Testis (tissue), 3 donors: ENCODE results near the gene ZMYM1. TPM values are rescaled to one million over a fixed set of nuclear protein-coding genes. Genes with fewer than 3 reads are reported as not detected.
"Not testable (repeated sequence)": the region's sequence is repeated elsewhere in the genome, so short reads cannot be mapped to it uniquely, and the experiment has no call there.

Experiments
- DNase-seq: peaks from one replicate; pipeline ENCODE4 v3.0.0-alpha.2; 2019
- H3K27ac ChIP-seq, 2 donors: fragments of 200-600 bp; sonication (generic); one replicate each; pipeline ENCODE4 v1.5.1; 2019
- H3K27me3 ChIP-seq: fragments of 200-600 bp; sonication (generic); one replicate; pipeline ENCODE4 v1.5.1; 2019
- H3K36me3 ChIP-seq: fragments of 200-600 bp; sonication (generic); one replicate; pipeline ENCODE4 v1.5.1; 2017; ENCODE audit warnings: low read depth; ENCODE audit errors: missing control alignments
- H3K4me1 ChIP-seq: fragments of 200-600 bp; sonication (generic); one replicate; pipeline ENCODE4 v1.5.1; 2019
- H3K4me3 ChIP-seq, 2 donors: fragments of 200-600 bp; sonication (generic); one replicate each; pipeline ENCODE4 v1.5.1; 2017 to 2019
- H3K9me3 ChIP-seq: fragments of 200-600 bp; sonication (generic); one replicate; pipeline ENCODE4 v1.5.1; 2017
- POLR2A ChIP-seq: fragments of 450-650 bp; IDR thresholded peaks from one replicate; pipeline ENCODE4 v1.6.1; 2017; ENCODE audit warnings: antibody characterized with exemption, mild to moderate bottlenecking, moderate library complexity
- WGBS, 2 donors: methylation state at CpG; one replicate each; pipeline ENCODE4 v1.1.5; 2018; 5-methylcytosine and 5-hydroxymethylcytosine counted together
- intact Hi-C: fragments of 100-400 bp; cut with DNase I; formaldehyde crosslinking; loops from one replicate; pipeline ENCODE4 v1.15.1; 2023; ENCODE audit warnings: low total_unique reads
- polyA plus RNA-seq: library from polyadenylated mRNA; stranded (reverse); fragments of 350-450 nt; fragmentation: Illumina TruSeq; extraction: RNeasy Lipid Tissue Mini Kit (QIAGEN cat#74804); gene quantifications from one replicate; pipeline ENCODE4 v1.2.3, GENCODE V29; 2014; ENCODE audit warnings: low read depth, low replicate concordance; ENCODE audit not compliant: insufficient read depth
- total RNA-seq, 2 donors: library from RNA; depleted of rRNA; stranded (reverse); fragments of >200 nt; gene quantifications; one replicate each; pipeline ENCODE4 v1.2.3, GENCODE V29; 2016
- TF ChIP-seq, protein P1 (sequence below), 3 experiments: fragments of 450-650 bp in 2 of 3; fragments of 200-600 bp in 1 of 3; sonication (generic) in 1 of 3; IDR thresholded peaks; one replicate each; pipeline ENCODE4 v1.5.1; 2016 to 2019; ENCODE audit warnings: antibody characterized with exemption in 3 of 3, mild to moderate bottlenecking in 2 of 3, moderate library complexity in 1 of 3

ZMYM1 gene
- total and polyA plus RNA-seq, 3 donors from 2014 or later: 10.8 to 24.2 (median 20.7) TPM

DNA sequence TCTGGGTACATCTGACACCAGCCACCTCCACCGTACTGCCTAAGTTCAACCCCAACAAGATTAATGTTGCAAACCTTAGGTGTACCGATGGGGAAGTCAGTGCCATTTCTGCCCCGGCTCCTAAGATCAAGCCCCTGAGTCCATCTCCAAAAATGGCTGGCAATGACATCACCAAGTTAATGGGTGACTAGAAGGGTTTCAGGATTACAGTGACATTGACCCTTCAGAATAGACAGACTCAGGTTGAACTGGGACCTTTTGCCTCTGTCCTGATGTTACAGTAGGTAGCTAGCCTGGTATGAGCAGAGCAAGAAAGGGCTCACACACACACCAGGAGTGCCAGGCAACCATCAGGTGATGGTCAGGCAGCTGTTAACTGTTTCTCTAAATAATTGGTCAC is 25.8 kb upstream of the ZMYM1 start:
- no peaks in the 10 kb centered on the region for H3K36me3 ChIP-seq
- TF ChIP-seq, protein P1, sequence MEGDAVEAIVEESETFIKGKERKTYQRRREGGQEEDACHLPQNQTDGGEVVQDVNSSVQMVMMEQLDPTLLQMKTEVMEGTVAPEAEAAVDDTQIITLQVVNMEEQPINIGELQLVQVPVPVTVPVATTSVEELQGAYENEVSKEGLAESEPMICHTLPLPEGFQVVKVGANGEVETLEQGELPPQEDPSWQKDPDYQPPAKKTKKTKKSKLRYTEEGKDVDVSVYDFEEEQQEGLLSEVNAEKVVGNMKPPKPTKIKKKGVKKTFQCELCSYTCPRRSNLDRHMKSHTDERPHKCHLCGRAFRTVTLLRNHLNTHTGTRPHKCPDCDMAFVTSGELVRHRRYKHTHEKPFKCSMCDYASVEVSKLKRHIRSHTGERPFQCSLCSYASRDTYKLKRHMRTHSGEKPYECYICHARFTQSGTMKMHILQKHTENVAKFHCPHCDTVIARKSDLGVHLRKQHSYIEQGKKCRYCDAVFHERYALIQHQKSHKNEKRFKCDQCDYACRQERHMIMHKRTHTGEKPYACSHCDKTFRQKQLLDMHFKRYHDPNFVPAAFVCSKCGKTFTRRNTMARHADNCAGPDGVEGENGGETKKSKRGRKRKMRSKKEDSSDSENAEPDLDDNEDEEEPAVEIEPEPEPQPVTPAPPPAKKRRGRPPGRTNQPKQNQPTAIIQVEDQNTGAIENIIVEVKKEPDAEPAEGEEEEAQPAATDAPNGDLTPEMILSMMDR (IDR thresholded peaks at IDR 0.05): no peak
- no peak for TF ChIP-seq POLR2A
- WGBS, 2 donors: 92 to 100% methylated on average over 3 of the region's 3 CpGs
- DNase-seq: no peak
- intact Hi-C loops: no loop called here
- no peak overlapping the region for H3K4me3 ChIP-seq
- no peaks in the 10 kb centered on the region for H3K9me3 ChIP-seq
- H3K27ac ChIP-seq: no peak overlapping the region
- H3K4me1 ChIP-seq: no peaks in the 10 kb centered on the region
- H3K27me3 ChIP-seq: no peaks in the 10 kb centered on the region

DNA sequence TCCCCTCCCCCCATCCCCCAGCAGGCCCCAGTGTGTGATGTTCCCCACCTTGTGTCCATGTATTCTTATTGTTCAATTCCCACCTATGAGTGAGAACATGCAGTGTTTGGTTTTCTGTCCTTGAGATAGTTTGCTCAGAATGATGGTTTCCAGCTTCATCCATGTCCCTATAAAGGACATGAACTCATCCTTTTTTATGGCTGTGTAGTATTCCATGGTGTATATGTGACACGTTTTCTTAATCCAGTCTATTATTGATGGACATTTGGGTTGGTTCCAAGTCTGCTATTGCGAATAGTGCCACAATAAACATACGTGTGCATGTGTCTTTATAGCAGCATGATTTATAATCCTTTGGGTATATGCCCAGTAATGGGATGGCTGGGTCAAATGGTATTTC is 24.9 kb upstream of the ZMYM1 start:
- intact Hi-C loops, H3K9me3 ChIP-seq: not testable (repeated sequence)

DNA sequence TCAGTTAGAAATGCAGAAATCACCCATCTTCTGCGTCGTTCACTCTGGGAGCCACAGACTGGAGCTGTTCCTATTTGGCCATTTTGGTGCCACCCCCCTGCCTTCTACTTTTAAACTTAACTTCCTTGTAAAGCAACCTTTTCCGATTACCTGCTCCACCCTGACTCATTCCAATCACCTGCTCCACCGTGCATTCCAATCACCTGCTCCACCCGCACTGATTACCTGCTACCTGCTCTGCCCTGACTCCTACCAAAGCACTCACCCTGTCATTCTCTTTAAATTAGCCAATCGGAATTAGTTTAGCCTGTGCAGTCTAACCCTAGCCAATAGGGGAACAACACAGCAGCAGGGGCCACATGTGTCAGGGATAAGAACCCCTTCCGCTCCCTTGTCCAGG is 20.9 kb upstream of the ZMYM1 start:
- 93% methylated on average over 7 of the region's 7 CpGs for WGBS, 2 donors
- intact Hi-C loops, H3K9me3 ChIP-seq, H3K27ac ChIP-seq, DNase-seq, H3K36me3 ChIP-seq, H3K27me3 ChIP-seq, H3K4me1 ChIP-seq, H3K4me3 ChIP-seq: not testable (repeated sequence)

More for the DNA sequence above, 24.9 kb upstream of the ZMYM1 start:
- H3K36me3 ChIP-seq, H3K27me3 ChIP-seq, H3K4me1 ChIP-seq, H3K4me3 ChIP-seq, DNase-seq, H3K27ac ChIP-seq: not testable (repeated sequence)
- 80 to 88% methylated on average over 3 of the region's 3 CpGs for WGBS, 2 donors

DNA sequence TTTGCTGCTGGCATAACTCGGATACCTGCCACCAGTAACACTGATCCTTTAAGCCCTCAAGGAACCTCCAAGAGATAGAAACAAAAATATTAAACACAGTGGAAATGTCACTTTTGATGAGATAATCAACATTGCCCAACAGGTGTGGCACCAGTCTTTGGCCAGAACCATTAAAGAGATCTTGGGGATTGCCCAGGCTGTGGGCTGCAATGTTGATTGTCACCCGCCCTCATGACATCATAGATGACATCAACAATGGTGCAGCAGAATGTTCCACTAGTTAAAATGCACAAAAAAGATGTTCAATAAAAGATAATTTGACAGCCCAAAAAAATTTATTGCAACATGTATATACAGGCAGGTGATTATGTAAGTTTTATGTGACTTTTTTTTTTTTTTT is 20.2 kb upstream of the ZMYM1 start:
- Histone ChIP-seq H3K36me3 (no peaks in the 10 kb centered on the region), H3K4me1 (no peaks in the 10 kb centered on the region), H3K27ac (no peak overlapping the region), H3K4me3 (no peak overlapping the region), H3K27me3 (no peaks in the 10 kb centered on the region), H3K9me3 (no peaks in the 10 kb centered on the region)
- WGBS, 2 donors: 85 to 92% methylated on average over 2 of the region's 2 CpGs
- intact Hi-C loops: no loop called here
- no peak for TF ChIP-seq POLR2A
- TF ChIP-seq, protein P1 (IDR thresholded peaks at IDR 0.05): no peak
- DNase-seq: no peak

DNA sequence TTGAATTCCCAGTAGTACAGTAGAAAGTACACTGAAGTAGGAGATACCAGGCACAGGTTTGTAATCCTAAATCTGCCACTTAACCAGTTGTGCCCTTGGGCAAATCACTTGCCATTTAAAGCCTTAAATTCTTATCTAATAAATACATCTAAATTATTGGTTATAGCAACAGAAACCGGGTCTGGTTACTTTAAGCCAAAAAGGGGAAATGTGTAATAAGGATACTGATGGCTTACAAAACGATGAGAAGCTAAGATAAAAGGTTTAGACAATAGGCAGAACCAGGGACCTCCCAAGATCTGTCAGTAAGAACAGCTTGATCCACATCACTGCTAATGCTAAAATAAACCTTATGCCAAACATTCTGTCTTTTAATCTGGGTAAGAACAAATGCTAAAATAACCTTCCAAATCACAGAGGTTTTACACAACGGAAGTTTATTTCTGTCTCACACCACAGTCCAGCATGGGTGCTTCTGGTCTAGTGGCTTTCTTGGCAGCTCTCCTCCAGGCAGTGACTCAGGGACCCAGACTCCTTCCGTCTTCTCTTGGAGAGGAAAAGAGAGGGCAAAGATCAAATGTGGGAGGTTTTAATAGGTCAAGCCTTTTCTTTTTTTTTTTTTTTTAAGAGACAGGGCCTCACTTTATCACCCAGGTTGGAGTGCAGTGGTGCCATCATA is 16.5 kb upstream of the ZMYM1 start:
- no peak for DNase-seq
- no peaks in the 10 kb centered on the region for H3K4me1 ChIP-seq
- H3K4me3 ChIP-seq: no peak overlapping the region
- H3K9me3 ChIP-seq: no peaks in the 10 kb centered on the region
- no peak overlapping the region for H3K27ac ChIP-seq
- intact Hi-C loops: no loop called here
- TF ChIP-seq POLR2A: no peak
- TF ChIP-seq, protein P1 (IDR thresholded peaks at IDR 0.05): no peak
- H3K27me3 ChIP-seq: no peaks in the 10 kb centered on the region
- no peaks in the 10 kb centered on the region for H3K36me3 ChIP-seq
- 61 to 67% methylated on average over 4 of the region's 4 CpGs for WGBS, 2 donors

DNA sequence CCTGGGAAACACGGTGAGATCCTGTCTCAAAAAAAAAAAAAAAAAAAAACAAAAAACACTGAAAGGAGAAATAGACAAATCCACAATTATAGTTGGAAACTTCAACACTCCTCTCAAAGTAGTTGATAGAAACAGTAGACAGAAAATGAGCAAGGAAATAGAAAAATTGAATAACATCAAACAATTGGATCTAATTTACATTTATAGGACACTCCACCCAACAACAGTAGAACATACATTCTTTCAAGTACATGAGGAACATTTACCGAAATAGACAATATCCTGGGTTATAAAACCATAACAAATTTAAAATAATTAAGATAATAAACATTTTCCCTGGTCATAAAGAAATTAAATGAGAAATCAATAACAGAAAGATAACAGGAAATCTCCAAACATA is 14.9 kb upstream of the ZMYM1 start:
- Histone ChIP-seq H3K4me3 (no peak overlapping the region), H3K9me3 (no peaks in the 10 kb centered on the region), H3K4me1 (no peaks in the 10 kb centered on the region), H3K36me3 (no peaks in the 10 kb centered on the region), H3K27ac (no peak overlapping the region), H3K27me3 (no peaks in the 10 kb centered on the region)
- DNase-seq: no peak
- intact Hi-C loops: no loop called here
- 70 to 87% methylated on average over 2 of the region's 2 CpGs for WGBS, 2 donors
- no peak for TF ChIP-seq POLR2A
- TF ChIP-seq, protein P1 (IDR thresholded peaks at IDR 0.05): no peak
